Posterior vena cava (tissue), 2 donors: ENCODE data around the gene PKP3. TPM values are rescaled to one million over a fixed set of nuclear protein-coding genes. Genes with fewer than 3 reads are reported as not detected.

Experiments
- DNase-seq: peaks from one replicate; pipeline ENCODE4 v3.0.0-alpha.2; 2020; ENCODE audit warnings: low spot score
- intact Hi-C, 2 donors: fragments of 100-400 bp; cut with DNase I; formaldehyde crosslinking; loops; one replicate each; pipeline versions ENCODE4 v1.14.1 to v1.14.2; 2022 to 2023
- total RNA-seq, 2 donors: library from RNA; stranded (reverse); fragmentation: NEBNext Ultra II Directional; extraction: Animal tissue kit (Norgen Biotek cat#: 25700); gene quantifications; one replicate each; pipeline ENCODE4 v1.2.1, GENCODE V29; 2021
- donor health status: DM: yes; HTN: yes; CAD: no.
- donor health status: DM: yes; HTN: yes; CAD: no.

The PKP3 gene
- total RNA-seq, 2 donors from 2014 or later = 0.10 TPM; not detected in 1

- peak; percentile 76 for DNase-seq
- intact Hi-C loops = loop anchor here in 1 of 2 donors (10.0 kb wide), 1 partner anchor 156 kb away; the partner anchor contains the start of genes BET1L and RIC8A
These were observed 33.4 kb upstream of the PKP3 start for GRCh38 chr11:360326-361280.

- intact Hi-C loops = loop anchor here in 1 of 2 donors (10.0 kb wide), 1 partner anchor 158 kb away; the partner anchor contains the start of genes BET1L and RIC8A
- peak; percentile 68 for DNase-seq
These were observed 31.2 kb upstream of the PKP3 start for GRCh38 chr11:362642-363442.

DNA sequence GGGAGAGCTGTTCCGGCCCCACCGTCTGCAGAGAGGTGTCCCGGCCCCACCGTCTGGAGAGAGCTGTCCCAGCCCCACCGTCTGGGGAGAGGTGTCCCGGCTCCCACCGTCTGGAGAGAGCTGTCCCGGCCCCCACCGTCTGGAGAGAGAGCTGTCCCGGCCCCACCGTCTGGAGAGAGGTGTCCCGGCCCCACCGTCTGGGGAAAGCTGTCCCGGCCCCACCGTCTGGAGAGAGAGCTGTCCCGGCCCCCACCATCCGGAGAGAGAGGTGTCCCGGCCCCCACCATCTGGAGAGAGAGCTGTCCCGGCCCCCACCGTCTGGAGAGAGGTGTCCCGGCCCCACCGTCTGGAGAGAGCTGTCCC, 30.6 kb upstream of the PKP3 start:
- peak; percentile 42 for DNase-seq
- intact Hi-C loops = loop anchor here in 1 of 2 donors (10.0 kb wide), 1 partner anchor 159 kb away; the partner anchor contains the start of genes BET1L and RIC8A

- peak; percentile 75 for DNase-seq
- intact Hi-C loops = loop anchor here in 1 of 2 donors (10.0 kb wide), 1 partner anchor 159 kb away; the partner anchor contains the start of genes BET1L and RIC8A
These were observed 29.9 kb upstream of the PKP3 start for GRCh38 chr11:363948-364761.

GRCh38 chr11:364991-365725, 28.9 kb upstream of the PKP3 start:
- DNase-seq = peak; percentile 63
- intact Hi-C loops = loop anchor here in 1 of 2 donors (10.0 kb wide), 1 partner anchor 160 kb away; the partner anchor contains the start of genes BET1L and RIC8A

DNA sequence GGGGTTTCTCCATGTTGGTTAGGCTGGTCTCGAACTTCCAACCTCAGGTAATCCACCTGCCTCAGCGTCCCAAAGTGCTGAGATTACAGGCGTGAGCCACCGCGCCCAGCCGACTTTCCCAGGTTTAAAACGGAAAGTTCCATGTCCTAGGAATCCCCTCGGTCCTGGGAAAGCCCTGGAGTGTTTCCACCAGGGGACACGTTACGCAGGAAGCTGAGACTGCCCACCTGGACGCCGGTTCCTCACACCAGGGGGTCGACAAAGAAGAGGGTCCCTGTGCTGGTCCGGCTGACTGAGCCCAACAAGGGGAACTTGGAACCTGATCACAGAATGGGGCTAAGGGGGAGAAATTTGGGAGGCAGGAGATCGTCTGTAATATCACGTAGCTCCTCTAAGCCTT, 28.2 kb upstream of the PKP3 start:
- intact Hi-C loops = loop anchor here in 1 of 2 donors (10.0 kb wide), 1 partner anchor 161 kb away; the partner anchor contains the start of genes BET1L and RIC8A
- peak; percentile 71 for DNase-seq

DNA sequence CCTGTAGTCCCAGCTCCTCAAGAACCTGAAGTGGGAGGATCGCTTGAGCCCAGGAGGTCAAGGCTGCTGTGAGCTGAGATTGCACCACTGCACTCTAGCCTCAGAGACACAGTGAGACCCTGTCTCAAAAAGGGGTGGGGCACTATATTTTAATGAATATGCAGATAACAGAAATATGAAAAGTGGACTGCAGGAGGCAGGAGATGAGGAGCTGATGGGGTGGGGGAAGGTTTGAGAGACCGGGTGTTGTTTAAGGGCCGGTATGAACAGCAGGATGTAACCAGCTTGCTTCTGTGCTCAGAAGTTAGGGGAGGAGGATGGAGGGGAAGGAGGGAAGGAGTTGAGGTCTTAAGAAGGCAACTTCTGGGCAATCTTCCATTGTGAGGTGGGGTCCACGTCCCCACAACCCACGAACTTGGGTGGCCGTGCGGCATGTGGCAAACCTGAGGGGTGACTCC, 26.0 kb upstream of the PKP3 start:
- DNase-seq = peak; percentile 20
- intact Hi-C loops = loop anchor here in 1 of 2 donors (10.0 kb wide), 1 partner anchor 163 kb away; the partner anchor contains the start of genes BET1L and RIC8A

GRCh38 chr11:368414-369335, 25.3 kb upstream of the PKP3 start:
- intact Hi-C loops = loop anchor here in 1 of 2 donors (10.0 kb wide), 1 partner anchor 164 kb away; the partner anchor contains the start of genes BET1L and RIC8A
- peak; percentile 80 for DNase-seq

DNA sequence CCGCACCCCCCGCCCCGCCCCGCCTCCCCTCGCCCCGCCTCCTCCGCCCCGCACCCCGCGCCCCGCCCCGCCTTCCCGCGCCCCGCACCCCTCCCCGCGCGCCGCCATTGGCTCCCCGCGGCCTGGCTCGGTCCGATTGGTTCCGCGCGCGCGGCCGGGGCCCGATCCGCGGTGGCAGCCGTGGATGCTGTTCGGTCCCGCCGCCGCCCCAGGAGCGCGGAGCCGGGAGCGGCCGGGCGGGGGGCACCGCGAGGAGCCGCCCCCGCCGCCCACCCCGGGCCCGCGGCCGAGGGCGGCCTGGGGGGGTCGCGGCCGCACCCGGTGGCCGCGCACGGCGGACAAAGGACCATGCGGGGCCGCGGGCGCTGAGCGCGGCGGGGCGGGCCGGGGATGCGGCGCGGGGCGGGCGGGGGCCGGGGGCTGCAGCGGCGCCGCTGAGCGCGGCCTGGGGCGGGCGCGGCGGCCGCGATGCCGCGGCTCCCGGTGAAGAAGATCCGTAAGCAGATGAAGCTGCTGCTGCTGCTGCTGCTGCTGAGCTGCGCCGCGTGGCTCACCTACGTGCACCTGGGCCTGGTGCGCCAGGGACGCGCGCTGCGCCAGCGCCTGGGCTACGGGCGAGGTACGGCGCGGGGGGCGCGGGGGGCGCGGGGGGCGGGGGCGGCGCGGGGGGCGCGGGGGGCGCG, 24.5 kb upstream of the PKP3 start, which contains the start of gene B4GALNT4:
Gene B4GALNT4 (plus strand): TSS at position 164 of the 683 bp plus-strand sequence. CDS start 305 bp downstream, at position 469.
- peak; percentile 58 for DNase-seq
- intact Hi-C loops = loop anchor here in 1 of 2 donors (10.0 kb wide), 1 partner anchor 165 kb away; the partner anchor contains the start of genes BET1L and RIC8A

DNA sequence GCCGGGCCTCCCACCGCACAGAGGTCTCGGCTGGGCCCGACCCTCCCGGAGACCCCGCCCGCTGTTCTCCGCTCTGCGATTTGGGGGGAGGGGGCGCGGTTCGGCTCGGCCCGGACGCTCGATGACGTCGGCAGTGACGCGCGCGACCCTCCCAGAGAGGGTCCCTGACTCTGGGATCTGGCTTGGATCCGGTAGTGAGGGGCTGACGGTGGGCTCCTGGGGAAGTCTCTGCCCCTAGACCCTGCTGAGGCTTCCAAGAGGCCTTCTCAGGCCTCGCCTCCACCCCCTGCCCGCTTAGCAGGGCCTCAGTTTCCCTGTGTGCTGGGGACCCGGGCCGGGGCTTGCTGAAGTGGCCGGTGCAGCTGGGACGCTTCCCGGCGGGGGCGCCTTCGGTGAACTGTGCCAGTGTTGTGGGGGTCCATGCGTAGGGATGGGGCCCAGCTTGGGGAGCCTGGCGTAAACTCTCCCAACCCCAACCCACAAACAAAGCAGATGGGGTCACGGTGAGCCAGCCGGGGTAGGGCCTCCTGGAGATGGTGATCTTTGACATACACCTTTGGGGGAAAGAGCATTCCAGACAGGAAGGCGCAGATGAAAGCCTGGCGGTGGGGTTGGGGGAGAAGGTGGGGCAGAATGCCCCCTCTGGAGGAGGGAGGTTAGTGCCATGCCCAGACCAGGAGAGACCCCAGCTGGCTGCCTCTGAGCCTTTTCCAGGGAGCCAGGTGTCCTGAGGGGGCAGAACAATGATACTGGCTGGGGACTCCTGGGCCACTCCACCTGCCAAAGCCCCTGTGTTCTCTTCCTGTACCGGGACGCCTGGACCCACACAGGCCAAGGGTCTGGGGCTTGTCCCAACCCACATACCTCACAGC, 23.7 kb upstream of the PKP3 start:
- intact Hi-C loops = no loop called here
- DNase-seq = no peak

- intact Hi-C loops = no loop called here
- DNase-seq = no peak
These were observed 23.0 kb upstream of the PKP3 start for GRCh38 chr11:371051-371450.

GRCh38 chr11:371716-372590, 22.1 kb upstream of the PKP3 start:
- no peak for DNase-seq
- intact Hi-C loops = no loop called here

GRCh38 chr11:372809-373715, 20.9 kb upstream of the PKP3 start:
- intact Hi-C loops = no loop called here

More at GRCh38 chr11:372809-373715, 20.9 kb upstream of the PKP3 start:
- DNase-seq = no peak
